HG03103 (cell line): ENCODE measurements around the gene PHF1.

ENCODE experiments used
- ATAC-seq: cut with Tn5 transposase; IDR thresholded peaks from one replicate; pipeline ENCODE4 v1.9.1; 2021; ENCODE audit warnings: low read depth; ENCODE audit not compliant: unreplicated experiment

PHF1 gene

DNA sequence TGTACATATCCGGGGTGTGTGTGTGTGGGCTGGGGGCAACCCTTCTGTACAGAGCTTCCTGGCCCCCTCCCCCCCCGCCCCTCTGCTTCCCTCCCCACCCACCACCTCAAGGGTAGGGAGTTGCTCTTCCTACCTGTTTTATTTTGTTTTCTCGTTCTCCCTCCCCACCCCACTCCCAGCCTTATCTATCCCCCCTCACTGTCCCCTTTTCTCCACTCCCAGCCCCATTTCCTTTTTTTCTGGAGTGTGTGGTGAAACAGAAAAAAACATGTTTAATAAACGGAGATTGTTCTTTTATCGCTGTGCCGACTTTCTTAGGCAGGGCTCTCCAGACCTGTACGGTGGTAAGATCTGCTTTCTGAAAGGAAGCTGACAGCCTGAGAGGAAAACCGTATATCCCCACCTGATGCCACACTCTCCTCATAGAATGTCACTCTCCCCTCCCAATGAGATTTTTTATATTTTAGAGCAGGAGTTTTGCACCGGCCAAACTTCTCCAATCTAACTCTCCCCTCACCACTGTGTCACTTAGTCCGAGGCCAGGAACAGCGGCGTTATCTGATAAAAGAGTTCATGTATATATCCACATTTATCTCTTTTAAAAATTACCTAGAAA lies 42.7 kb downstream of the PHF1 start:
- no peak for ATAC-seq

- ATAC-seq, result peak; percentile 98
Measured at GRCh38 chr6:33454009-33454946, 43.5 kb downstream of the PHF1 start, which contains the start of gene ZBTB9. ZBTB9 (plus strand) TSS chr6:33454576; CDS start chr6:33455101, 525 bp downstream.

DNA sequence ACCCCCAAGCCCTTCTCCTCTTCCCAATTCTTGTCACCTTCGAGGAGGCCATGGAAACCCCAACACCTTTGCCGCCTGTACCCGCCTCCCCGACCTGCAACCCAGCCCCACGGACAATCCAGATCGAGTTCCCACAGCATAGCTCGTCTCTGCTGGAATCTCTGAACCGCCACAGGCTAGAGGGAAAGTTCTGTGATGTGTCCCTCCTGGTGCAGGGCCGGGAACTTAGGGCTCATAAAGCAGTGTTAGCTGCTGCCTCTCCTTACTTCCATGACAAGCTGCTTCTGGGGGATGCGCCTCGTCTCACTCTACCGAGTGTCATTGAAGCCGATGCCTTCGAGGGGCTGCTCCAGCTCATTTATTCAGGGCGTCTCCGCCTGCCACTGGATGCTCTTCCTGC lies 44.2 kb downstream of the PHF1 start:
- ATAC-seq, result no peak

DNA sequence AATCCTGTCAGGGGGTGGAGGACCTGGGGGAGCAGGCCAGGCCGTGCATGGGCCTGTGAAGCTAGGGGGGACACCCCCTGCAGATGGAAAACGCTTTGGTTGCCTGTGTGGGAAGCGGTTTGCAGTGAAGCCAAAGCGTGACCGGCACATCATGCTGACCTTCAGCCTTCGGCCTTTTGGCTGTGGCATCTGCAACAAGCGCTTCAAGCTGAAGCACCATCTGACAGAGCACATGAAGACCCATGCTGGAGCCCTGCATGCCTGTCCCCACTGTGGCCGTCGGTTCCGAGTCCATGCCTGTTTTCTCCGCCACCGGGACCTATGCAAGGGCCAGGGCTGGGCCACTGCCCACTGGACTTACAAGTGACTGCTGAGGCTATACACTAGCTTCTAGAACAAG lies 45.3 kb downstream of the PHF1 start:
- no peak for ATAC-seq

GRCh38 chr6:33458676-33459075 lies 47.9 kb downstream of the PHF1 start:
- ATAC-seq, result no peak

GRCh38 chr6:33459226-33459625 lies 48.4 kb downstream of the PHF1 start:
- no peak for ATAC-seq
